ENCODE measurements around the gene LRRC3.

DNA sequence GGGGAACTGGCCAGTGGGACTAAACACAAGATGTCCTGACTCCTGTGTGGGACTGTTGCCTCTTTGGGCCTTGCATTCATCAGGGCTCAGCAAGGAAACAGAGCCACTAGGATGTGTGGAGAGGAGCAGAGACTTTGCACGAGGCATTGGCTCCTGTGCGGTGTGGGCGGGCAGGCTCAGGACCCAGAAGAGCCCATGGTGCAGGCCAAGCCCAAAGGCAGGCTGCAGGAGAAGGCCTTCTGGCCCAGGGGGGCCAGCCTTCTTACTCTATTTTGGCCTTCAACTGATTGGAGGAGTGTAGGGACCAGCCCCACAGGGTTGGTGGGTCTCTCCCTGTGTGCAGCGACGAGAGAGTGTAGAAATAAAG is 23.5 kb downstream of the LRRC3 start:
- TF ChIP-seq EZH2phosphoT487 (IDR thresholded peaks at IDR 0.05), result no peak
- TF ChIP-seq, protein P1, sequence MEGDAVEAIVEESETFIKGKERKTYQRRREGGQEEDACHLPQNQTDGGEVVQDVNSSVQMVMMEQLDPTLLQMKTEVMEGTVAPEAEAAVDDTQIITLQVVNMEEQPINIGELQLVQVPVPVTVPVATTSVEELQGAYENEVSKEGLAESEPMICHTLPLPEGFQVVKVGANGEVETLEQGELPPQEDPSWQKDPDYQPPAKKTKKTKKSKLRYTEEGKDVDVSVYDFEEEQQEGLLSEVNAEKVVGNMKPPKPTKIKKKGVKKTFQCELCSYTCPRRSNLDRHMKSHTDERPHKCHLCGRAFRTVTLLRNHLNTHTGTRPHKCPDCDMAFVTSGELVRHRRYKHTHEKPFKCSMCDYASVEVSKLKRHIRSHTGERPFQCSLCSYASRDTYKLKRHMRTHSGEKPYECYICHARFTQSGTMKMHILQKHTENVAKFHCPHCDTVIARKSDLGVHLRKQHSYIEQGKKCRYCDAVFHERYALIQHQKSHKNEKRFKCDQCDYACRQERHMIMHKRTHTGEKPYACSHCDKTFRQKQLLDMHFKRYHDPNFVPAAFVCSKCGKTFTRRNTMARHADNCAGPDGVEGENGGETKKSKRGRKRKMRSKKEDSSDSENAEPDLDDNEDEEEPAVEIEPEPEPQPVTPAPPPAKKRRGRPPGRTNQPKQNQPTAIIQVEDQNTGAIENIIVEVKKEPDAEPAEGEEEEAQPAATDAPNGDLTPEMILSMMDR (IDR thresholded peaks at IDR 0.05), result no peak

Measured in neural progenitor cell (in vitro differentiated cells).